Tibial nerve (tissue), 4 donors: Measurements from ENCODE around the gene TRMU. TPM values are rescaled to one million over a fixed set of nuclear protein-coding genes. Genes with fewer than 3 reads are reported as not detected.

Source experiments
- DNase-seq, 2 donors: peaks; one replicate each; pipeline ENCODE4 v3.0.0-alpha.2; 2019; ENCODE audit warnings: low spot score in 2 of 2
- H3K27ac ChIP-seq, 4 donors: fragments of 200-600 bp; sonication (generic) in 3 of 4; one replicate each; pipeline ENCODE4 v1.5.1; 2017 to 2019; ENCODE audit warnings: mild to moderate bottlenecking in 1 of 4
- H3K27me3 ChIP-seq, 2 donors: fragments of 200-600 bp; sonication (generic) in 1 of 2; one replicate each; pipeline versions ENCODE4 v1.5.1 to v1.6.0; 2017 to 2019
- H3K36me3 ChIP-seq, 3 donors: fragments of 200-600 bp; sonication (generic); one replicate each; pipeline ENCODE4 v1.5.1; 2018 to 2019
- H3K4me1 ChIP-seq, 4 donors: fragments of 200-600 bp; sonication (generic) in 3 of 4; one replicate each; pipeline ENCODE4 v1.5.1; 2017 to 2019
- H3K4me3 ChIP-seq, 4 donors: fragments of 200-600 bp; sonication (generic) in 3 of 4; one replicate each; pipeline ENCODE4 v1.5.1; 2017 to 2019; ENCODE audit warnings: mild to moderate bottlenecking in 1 of 4, moderate library complexity in 1 of 4
- H3K9me3 ChIP-seq, 4 donors: fragments of 200-600 bp; sonication (generic) in 3 of 4; one replicate each; pipeline ENCODE4 v1.5.1; 2017 to 2019
- EP300 ChIP-seq, 2 donors: sonication (generic); formaldehyde crosslinking; IDR thresholded peaks; one replicate each; pipeline ENCODE4 v1.6.1; 2017; ENCODE audit warnings: antibody characterized with exemption in 2 of 2, mild to moderate bottlenecking in 1 of 2
- POLR2A ChIP-seq, 2 donors: fragments of 450-650 bp; IDR thresholded peaks; one replicate each; pipeline ENCODE4 v1.6.1; 2017; ENCODE audit warnings: antibody characterized with exemption in 2 of 2, mild to moderate bottlenecking in 2 of 2, moderate library complexity in 2 of 2
- WGBS, 2 donors: methylation state at CpG; one replicate each; pipeline ENCODE4 v1.1.5; 2018; 5-methylcytosine and 5-hydroxymethylcytosine counted together
- total RNA-seq, 4 donors: library from RNA; depleted of rRNA; stranded (reverse); fragments of >200 nt; gene quantifications; one replicate each; pipeline ENCODE4 v1.1.0, GENCODE V29; 2016
- TF ChIP-seq, protein P1 (sequence below), 5 experiments: fragments of 200-600 bp in 3 of 5; fragments of 450-650 bp in 2 of 5; sonication (generic) in 3 of 5; IDR thresholded peaks; one replicate each; pipeline ENCODE4 v1.5.1; 2016 to 2019; ENCODE audit warnings: antibody characterized with exemption in 5 of 5, mild to moderate bottlenecking in 3 of 5, moderate library complexity in 2 of 5

The TRMU gene
- total RNA-seq, 4 donors from 2014 or later, result 50.0 to 85.3 (median 64.5) TPM

GRCh38 chr22:46362934-46363515 lies 27.5 kb downstream of the TRMU start:
- Histone ChIP-seq H3K36me3 (peaks cover 0 to 23% (median 0%) of the 10 kb centered on the region in 3 donors), H3K27me3 (peaks cover 0 to 35% of the 10 kb centered on the region in 2 donors), H3K4me1 (peaks cover 0 to 4% (median 2%) of the 10 kb centered on the region in 4 donors), H3K9me3 (peaks cover 0 to 13% (median 0%) of the 10 kb centered on the region in 4 donors), H3K27ac (no peak overlapping the region), H3K4me3 (no peak overlapping the region)
- no peak for TF ChIP-seq POLR2A (IDR thresholded peaks at IDR 0.05)
- TF ChIP-seq EP300 (IDR thresholded peaks at IDR 0.05), result no peak
- TF ChIP-seq, protein P1, sequence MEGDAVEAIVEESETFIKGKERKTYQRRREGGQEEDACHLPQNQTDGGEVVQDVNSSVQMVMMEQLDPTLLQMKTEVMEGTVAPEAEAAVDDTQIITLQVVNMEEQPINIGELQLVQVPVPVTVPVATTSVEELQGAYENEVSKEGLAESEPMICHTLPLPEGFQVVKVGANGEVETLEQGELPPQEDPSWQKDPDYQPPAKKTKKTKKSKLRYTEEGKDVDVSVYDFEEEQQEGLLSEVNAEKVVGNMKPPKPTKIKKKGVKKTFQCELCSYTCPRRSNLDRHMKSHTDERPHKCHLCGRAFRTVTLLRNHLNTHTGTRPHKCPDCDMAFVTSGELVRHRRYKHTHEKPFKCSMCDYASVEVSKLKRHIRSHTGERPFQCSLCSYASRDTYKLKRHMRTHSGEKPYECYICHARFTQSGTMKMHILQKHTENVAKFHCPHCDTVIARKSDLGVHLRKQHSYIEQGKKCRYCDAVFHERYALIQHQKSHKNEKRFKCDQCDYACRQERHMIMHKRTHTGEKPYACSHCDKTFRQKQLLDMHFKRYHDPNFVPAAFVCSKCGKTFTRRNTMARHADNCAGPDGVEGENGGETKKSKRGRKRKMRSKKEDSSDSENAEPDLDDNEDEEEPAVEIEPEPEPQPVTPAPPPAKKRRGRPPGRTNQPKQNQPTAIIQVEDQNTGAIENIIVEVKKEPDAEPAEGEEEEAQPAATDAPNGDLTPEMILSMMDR (IDR thresholded peaks at IDR 0.05), result no peak
- no peak for DNase-seq
- 82 to 90% methylated on average over 13 to 14 of the region's 15 CpGs for WGBS, 2 donors

GRCh38 chr22:46363611-46364321 lies 28.3 kb downstream of the TRMU start:
- Histone ChIP-seq H3K27ac (no peak overlapping the region), H3K27me3 (peaks cover 0 to 35% of the 10 kb centered on the region in 2 donors), H3K4me3 (no peak overlapping the region), H3K36me3 (peaks cover 0 to 16% (median 0%) of the 10 kb centered on the region in 3 donors), H3K9me3 (peaks cover 0 to 13% (median 0%) of the 10 kb centered on the region in 4 donors), H3K4me1 (peaks cover 0 to 4% (median 2%) of the 10 kb centered on the region in 4 donors)
- 76 to 90% methylated on average over 33 to 35 of the region's 35 CpGs for WGBS, 2 donors
- no peak for TF ChIP-seq EP300 (IDR thresholded peaks at IDR 0.05)
- TF ChIP-seq POLR2A (IDR thresholded peaks at IDR 0.05), result no peak
- TF ChIP-seq, protein P1 (IDR thresholded peaks at IDR 0.05), result no peak
- DNase-seq, result no peak

- TF ChIP-seq, protein P1 (IDR thresholded peaks at IDR 0.05), result no peak
- TF ChIP-seq POLR2A (IDR thresholded peaks at IDR 0.05) (no peak), EP300 (IDR thresholded peaks at IDR 0.05) (no peak)
- no peak overlapping the region for H3K27ac ChIP-seq
- 70 to 76% methylated on average over 20 to 24 of the region's 26 CpGs for WGBS, 2 donors
These were observed 29.0 kb downstream of the TRMU start for GRCh38 chr22:46364341-46365165.

DNA sequence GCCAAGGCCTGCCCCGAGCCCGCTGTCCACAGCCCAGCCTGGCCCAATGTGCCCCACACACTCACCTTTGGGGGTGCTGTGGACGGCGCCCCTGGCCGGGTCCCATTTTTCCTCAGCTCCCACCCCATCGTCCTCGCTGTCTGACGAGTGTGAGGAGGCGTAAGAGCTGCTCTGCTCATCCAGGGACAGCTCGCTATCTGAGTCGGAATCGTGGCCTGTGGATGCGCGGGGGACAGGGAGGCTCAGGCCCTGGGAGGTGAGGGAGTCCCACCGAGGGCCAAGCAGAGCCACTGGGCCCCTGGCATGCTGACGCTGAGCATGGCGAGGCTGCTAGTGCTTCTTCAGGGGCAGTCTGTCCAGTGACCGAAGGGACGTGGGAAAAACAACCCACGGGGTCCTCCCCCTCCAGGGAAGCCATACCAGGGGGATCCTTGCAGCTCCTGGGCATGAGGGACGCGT lies 29.7 kb downstream of the TRMU start:
- Histone ChIP-seq H3K36me3 (peaks cover 0 to 1% (median 0%) of the 10 kb centered on the region in 3 donors), H3K4me3 (no peak overlapping the region), H3K9me3 (peaks cover 0 to 8% (median 0%) of the 10 kb centered on the region in 4 donors), H3K27ac (no peak overlapping the region), H3K4me1 (peaks cover 0 to 4% (median 2%) of the 10 kb centered on the region in 4 donors), H3K27me3 (peaks cover 0 to 35% of the 10 kb centered on the region in 2 donors)
- 84 to 88% methylated on average over 17 to 22 of the region's 22 CpGs for WGBS, 2 donors
- no peak for DNase-seq
- no peak for TF ChIP-seq POLR2A (IDR thresholded peaks at IDR 0.05)
- TF ChIP-seq, protein P1 (IDR thresholded peaks at IDR 0.05), result no peak

More at GRCh38 chr22:46364341-46365165, 29.0 kb downstream of the TRMU start:
- no peak overlapping the region for H3K4me3 ChIP-seq
- peaks cover 0 to 4% (median 2%) of the 10 kb centered on the region in 4 donors for H3K4me1 ChIP-seq
- DNase-seq, result no peak
- H3K9me3 ChIP-seq, result peaks cover 0 to 13% (median 0%) of the 10 kb centered on the region in 4 donors
- peaks cover 0 to 8% (median 0%) of the 10 kb centered on the region in 3 donors for H3K36me3 ChIP-seq
- H3K27me3 ChIP-seq, result peaks cover 0 to 35% of the 10 kb centered on the region in 2 donors
